Muscle layer of duodenum (tissue), 2 donors: ENCODE data around the gene NEU2.

ENCODE experiments used
- H3K27ac ChIP-seq: one replicate; pipeline ENCODE4 v1.7.0; 2013; ENCODE audit warnings: mild to moderate bottlenecking, low read length
- H3K27me3 ChIP-seq: one replicate; pipeline ENCODE4 v1.7.0; 2013; ENCODE audit warnings: low read depth, mild to moderate bottlenecking, control low read depth, low read length
- H3K36me3 ChIP-seq, 2 donors: one replicate each; pipeline ENCODE4 v1.7.0; 2013; ENCODE audit warnings: low read length in 2 of 2, control low read depth in 1 of 2, mild to moderate bottlenecking in 1 of 2; ENCODE audit not compliant: insufficient read depth in 2 of 2, control insufficient read depth in 1 of 2
- H3K4me1 ChIP-seq, 2 donors: one replicate each; pipeline ENCODE4 v1.7.0; 2013; ENCODE audit warnings: low read length in 2 of 2, mild to moderate bottlenecking in 2 of 2, control low read depth in 1 of 2, moderate library complexity in 1 of 2; ENCODE audit not compliant: insufficient read depth in 2 of 2, control insufficient read depth in 1 of 2
- H3K4me3 ChIP-seq, 2 donors: one replicate each; pipeline ENCODE4 v1.7.0; 2013; ENCODE audit warnings: low read length in 2 of 2, low read depth in 1 of 2, mild to moderate bottlenecking in 1 of 2
- H3K9me3 ChIP-seq, 2 donors: one replicate each; pipeline ENCODE4 v1.7.0; 2013; ENCODE audit warnings: low read length in 2 of 2, control low read depth in 1 of 2, mild to moderate bottlenecking in 1 of 2; ENCODE audit not compliant: control insufficient read depth in 1 of 2
- donor health status: healthy.

The NEU2 gene

GRCh38 chr2:233032551-233033320 is at the start of gene NEU2:
TSS of gene NEU2 (plus strand) at chr2:233032672. CDS start at chr2:233032672, 0 bp downstream.
- no peak within 1 kb of the TSS for H3K27ac ChIP-seq

GRCh38 chr2:232982926-232983668 is 49.4 kb upstream of the NEU2 start:
- Histone ChIP-seq H3K36me3 (no peaks in the 10 kb centered on the region), H3K27ac (no peak overlapping the region), H3K4me3 (no peak overlapping the region), H3K4me1 (no peaks in the 10 kb centered on the region), H3K9me3 (peaks cover 0 to 4% of the 10 kb centered on the region in 2 donors), H3K27me3 (no peaks in the 10 kb centered on the region)

More at GRCh38 chr2:233032551-233033320, at the start of gene NEU2:
- Histone ChIP-seq H3K4me3 (no peak within 1 kb of the TSS), H3K4me1 (no peaks in the 10 kb centered on the region), H3K9me3 (no peaks in the 10 kb centered on the region), H3K36me3 (no peaks in the 10 kb centered on the region), H3K27me3 (no peaks in the 10 kb centered on the region)

GRCh38 chr2:232983669-232984140 is 48.8 kb upstream of the NEU2 start:
- no peak overlapping the region for H3K27ac ChIP-seq
- H3K9me3 ChIP-seq = peaks cover 0 to 4% of the 10 kb centered on the region in 2 donors
- H3K27me3 ChIP-seq = no peaks in the 10 kb centered on the region
- H3K4me3 ChIP-seq = no peak overlapping the region
- peaks cover 0 to 3% of the 10 kb centered on the region in 2 donors for H3K4me1 ChIP-seq
- H3K36me3 ChIP-seq = no peaks in the 10 kb centered on the region

GRCh38 chr2:232984451-232985207 is 47.8 kb upstream of the NEU2 start:
- Histone ChIP-seq H3K27me3 (no peaks in the 10 kb centered on the region), H3K27ac (no peak overlapping the region), H3K4me1 (peaks cover 0 to 3% of the 10 kb centered on the region in 2 donors), H3K9me3 (peaks cover 0 to 4% of the 10 kb centered on the region in 2 donors), H3K36me3 (no peaks in the 10 kb centered on the region), H3K4me3 (no peak overlapping the region)

- peaks cover 0 to 4% of the 10 kb centered on the region in 2 donors for H3K9me3 ChIP-seq
- no peaks in the 10 kb centered on the region for H3K27me3 ChIP-seq
- no peaks in the 10 kb centered on the region for H3K36me3 ChIP-seq
Observed at GRCh38 chr2:232986155-232986554, 46.3 kb upstream of the NEU2 start.

GRCh38 chr2:232993231-232993821 is 39.1 kb upstream of the NEU2 start:
- H3K36me3 ChIP-seq = no peaks in the 10 kb centered on the region
- no peak overlapping the region for H3K4me3 ChIP-seq
- H3K27ac ChIP-seq = no peak overlapping the region
- H3K27me3 ChIP-seq = no peaks in the 10 kb centered on the region
- peaks cover 0 to under 1% of the 10 kb centered on the region in 2 donors for H3K4me1 ChIP-seq
- H3K9me3 ChIP-seq = peaks cover 3 to 4% of the 10 kb centered on the region in 2 donors

More at GRCh38 chr2:232986155-232986554, 46.3 kb upstream of the NEU2 start:
- H3K4me1 ChIP-seq = peaks cover 0 to 3% of the 10 kb centered on the region in 2 donors
- H3K27ac ChIP-seq = no peak overlapping the region
- H3K4me3 ChIP-seq = no peak overlapping the region

- H3K36me3 ChIP-seq = no peaks in the 10 kb centered on the region
- no peak overlapping the region for H3K27ac ChIP-seq
- no peak overlapping the region for H3K4me3 ChIP-seq
- H3K27me3 ChIP-seq = no peaks in the 10 kb centered on the region
- peaks cover 3 to 4% of the 10 kb centered on the region in 2 donors for H3K9me3 ChIP-seq
- H3K4me1 ChIP-seq = no peaks in the 10 kb centered on the region
Observed at GRCh38 chr2:232994446-232994845, 38.0 kb upstream of the NEU2 start.

GRCh38 chr2:232997749-232998665 is 34.5 kb upstream of the NEU2 start:
- Histone ChIP-seq H3K27me3 (no peaks in the 10 kb centered on the region), H3K36me3 (no peaks in the 10 kb centered on the region), H3K4me3 (no peak overlapping the region), H3K4me1 (no peaks in the 10 kb centered on the region), H3K9me3 (peaks cover 0 to 4% of the 10 kb centered on the region in 2 donors), H3K27ac (no peak overlapping the region)

GRCh38 chr2:232998666-232998985 is 33.8 kb upstream of the NEU2 start:
- Histone ChIP-seq H3K36me3 (no peaks in the 10 kb centered on the region), H3K27ac (no peak overlapping the region), H3K4me3 (no peak overlapping the region), H3K9me3 (peaks cover 0 to 1% of the 10 kb centered on the region in 2 donors), H3K4me1 (no peaks in the 10 kb centered on the region), H3K27me3 (no peaks in the 10 kb centered on the region)

- Histone ChIP-seq H3K9me3 (no peaks in the 10 kb centered on the region), H3K27ac (no peak overlapping the region), H3K27me3 (no peaks in the 10 kb centered on the region)
Observed at GRCh38 chr2:232999354-232999753, 33.1 kb upstream of the NEU2 start.

More at GRCh38 chr2:232999354-232999753, 33.1 kb upstream of the NEU2 start:
- Histone ChIP-seq H3K4me3 (no peak overlapping the region), H3K4me1 (no peaks in the 10 kb centered on the region), H3K36me3 (no peaks in the 10 kb centered on the region)
